NAMALWA (cell line): ENCODE results near the gene PDZD11.
A peak's percentile ranks its signal among the peaks of the same experiment; 100 is the strongest.
"Not testable (repeated sequence)": the region's sequence is repeated elsewhere in the genome, so short reads cannot be mapped to it uniquely, and the experiment has no call there.

ENCODE experiments used
- DNase-seq: peaks from one replicate; pipeline ENCODE4 v3.0.0-alpha.2; 2015; ENCODE audit warnings: low spot score

Gene PDZD11

GRCh38 chrX:70289793-70290770, at the start of gene PDZD11, which contains the start of gene KIF4A:
Gene PDZD11, minus strand, starts transcription at chrX:70289927. Its CDS starts 586 bp downstream, at chrX:70289341.
Gene KIF4A, plus strand, starts transcription at chrX:70290104. Its CDS starts 355 bp downstream, at chrX:70290459.
- DNase-seq: peak; percentile 84

- no peak for DNase-seq
Measured at GRCh38 chrX:70338290-70338689, 48.6 kb upstream of the PDZD11 start.

GRCh38 chrX:70336767-70337166, 47.0 kb upstream of the PDZD11 start:
- no peak for DNase-seq

- DNase-seq: no peak
Measured at GRCh38 chrX:70332600-70332999, 42.9 kb upstream of the PDZD11 start.

GRCh38 chrX:70331161-70331560, 41.4 kb upstream of the PDZD11 start:
- DNase-seq: no peak

GRCh38 chrX:70324326-70324725, 34.6 kb upstream of the PDZD11 start:
- DNase-seq: no peak

GRCh38 chrX:70323628-70324027, 33.9 kb upstream of the PDZD11 start:
- not testable (repeated sequence) for DNase-seq

GRCh38 chrX:70322784-70323183, 33.1 kb upstream of the PDZD11 start:
- no peak for DNase-seq

GRCh38 chrX:70313503-70313902, 23.8 kb upstream of the PDZD11 start:
- no peak for DNase-seq

- no peak for DNase-seq
Measured at GRCh38 chrX:70301716-70302115, 12.0 kb upstream of the PDZD11 start.

- no peak for DNase-seq
Measured at GRCh38 chrX:70293621-70294020, 3.9 kb upstream of the PDZD11 start.

- DNase-seq: no peak
Measured at GRCh38 chrX:70292788-70293187, 3.1 kb upstream of the PDZD11 start.

- no peak for DNase-seq
Measured at GRCh38 chrX:70289168-70289792, 447 bp downstream of the PDZD11 start.

- no peak for DNase-seq
Measured at GRCh38 chrX:70281951-70282350, 7.8 kb downstream of the PDZD11 start, which contains the start of gene RAB41. Gene RAB41, plus strand, starts transcription at chrX:70282172. Its CDS starts 46 bp downstream, at chrX:70282218.

- DNase-seq: no peak
Measured at GRCh38 chrX:70280573-70280972, 9.2 kb downstream of the PDZD11 start.

GRCh38 chrX:70279081-70279480, 10.6 kb downstream of the PDZD11 start:
- no peak for DNase-seq

- DNase-seq: not testable (repeated sequence)
Measured at GRCh38 chrX:70274029-70274428, 15.7 kb downstream of the PDZD11 start.

- no peak for DNase-seq
Measured at GRCh38 chrX:70268034-70268433, 21.7 kb downstream of the PDZD11 start, which contains the start of gene ARR3. Gene ARR3, plus strand, starts transcription at chrX:70268334. Its CDS starts 1,052 bp downstream, at chrX:70269386.

GRCh38 chrX:70264784-70265183, 24.9 kb downstream of the PDZD11 start:
- DNase-seq: no peak

- DNase-seq: peak; percentile 62
Measured at GRCh38 chrX:70262952-70263567, 26.7 kb downstream of the PDZD11 start.

GRCh38 chrX:70260104-70260503, 29.6 kb downstream of the PDZD11 start, which contains the start of gene P2RY4:
Gene P2RY4, minus strand, starts transcription at chrX:70260204. Its CDS starts 580 bp downstream, at chrX:70259624.
- no peak for DNase-seq
